HG02840 (cell line): Measurements from ENCODE around the gene LHX3.

Experiments
- ATAC-seq: cut with Tn5 transposase; IDR thresholded peaks from one replicate; pipeline ENCODE4 v1.9.1; 2021; ENCODE audit warnings: mild to moderate bottlenecking, moderate library complexity, moderate number of reproducible peaks; ENCODE audit not compliant: unreplicated experiment, low FRiP score

LHX3 gene

DNA sequence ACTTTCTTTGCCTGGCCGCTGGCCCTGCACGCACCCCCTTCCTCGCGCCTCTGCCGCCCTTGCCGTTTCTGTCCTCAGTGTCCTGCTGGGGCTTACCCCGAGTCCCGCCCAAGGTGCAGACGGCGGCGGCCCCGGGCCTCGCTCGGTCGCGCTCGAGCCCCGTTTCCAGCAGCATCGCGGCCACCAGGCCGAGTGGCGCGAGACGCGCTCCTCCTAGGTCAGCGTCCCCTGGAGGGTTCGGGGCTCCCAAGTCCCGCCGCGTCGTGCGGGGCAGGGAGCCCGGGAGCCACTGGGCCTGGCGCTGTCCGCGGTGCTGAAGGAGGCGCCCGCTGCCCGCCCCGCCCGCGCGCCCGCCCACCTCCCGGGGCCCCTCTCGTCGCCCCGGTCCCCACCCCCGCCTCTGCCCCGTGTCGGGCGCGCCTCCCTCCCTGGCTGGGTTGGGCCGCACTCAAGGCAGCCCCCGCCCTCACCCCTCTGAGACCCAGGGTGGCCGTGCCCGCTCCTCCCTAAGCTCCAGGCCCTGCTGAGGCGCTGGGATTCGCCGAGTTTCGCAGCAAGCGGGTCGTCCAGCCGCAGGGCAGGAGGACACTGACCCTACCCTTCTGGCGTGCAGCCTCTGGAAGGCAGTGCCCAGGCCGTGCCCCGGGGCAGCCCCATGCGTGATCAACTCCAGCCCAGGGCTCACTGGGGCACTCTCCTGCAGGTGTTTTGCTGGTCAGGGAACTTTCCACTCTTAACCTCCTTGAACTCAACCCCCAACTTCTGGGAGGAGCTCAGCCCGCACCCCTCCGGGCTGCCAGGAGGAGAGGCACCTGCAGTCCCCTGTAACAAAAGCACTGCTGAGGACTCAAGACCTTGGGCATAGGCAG, at the start of gene LHX3:
LHX3 (minus strand) TSS at position 291 of the 869 bp plus-strand sequence; CDS start at position 175, 116 bp downstream.
- ATAC-seq: no peak

GRCh38 chr9:136253246-136254130, 48.6 kb upstream of the LHX3 start:
- no peak for ATAC-seq

DNA sequence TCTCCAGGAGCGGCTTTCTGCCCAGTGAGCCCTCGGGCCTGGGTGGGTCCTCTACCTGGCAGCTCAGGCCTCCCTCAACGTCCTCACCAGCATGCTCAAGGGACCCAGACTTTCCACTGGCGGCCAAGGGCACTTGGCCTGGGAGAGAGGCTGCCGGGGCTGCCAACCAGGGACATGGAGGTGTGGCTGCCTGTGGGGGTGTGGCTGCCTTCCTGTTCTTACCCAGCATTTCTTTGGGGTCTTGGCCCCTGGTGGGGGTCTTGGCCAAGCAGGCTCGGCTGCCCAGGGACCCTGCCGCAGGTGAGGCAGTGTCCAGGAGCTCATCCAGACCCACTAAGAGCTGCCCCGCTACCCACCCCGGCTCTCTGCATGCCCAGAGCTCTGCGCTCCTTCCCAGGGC, 47.9 kb upstream of the LHX3 start:
- ATAC-seq: no peak

- ATAC-seq: no peak
These were observed 47.4 kb upstream of the LHX3 start for GRCh38 chr9:136252281-136252680.

DNA sequence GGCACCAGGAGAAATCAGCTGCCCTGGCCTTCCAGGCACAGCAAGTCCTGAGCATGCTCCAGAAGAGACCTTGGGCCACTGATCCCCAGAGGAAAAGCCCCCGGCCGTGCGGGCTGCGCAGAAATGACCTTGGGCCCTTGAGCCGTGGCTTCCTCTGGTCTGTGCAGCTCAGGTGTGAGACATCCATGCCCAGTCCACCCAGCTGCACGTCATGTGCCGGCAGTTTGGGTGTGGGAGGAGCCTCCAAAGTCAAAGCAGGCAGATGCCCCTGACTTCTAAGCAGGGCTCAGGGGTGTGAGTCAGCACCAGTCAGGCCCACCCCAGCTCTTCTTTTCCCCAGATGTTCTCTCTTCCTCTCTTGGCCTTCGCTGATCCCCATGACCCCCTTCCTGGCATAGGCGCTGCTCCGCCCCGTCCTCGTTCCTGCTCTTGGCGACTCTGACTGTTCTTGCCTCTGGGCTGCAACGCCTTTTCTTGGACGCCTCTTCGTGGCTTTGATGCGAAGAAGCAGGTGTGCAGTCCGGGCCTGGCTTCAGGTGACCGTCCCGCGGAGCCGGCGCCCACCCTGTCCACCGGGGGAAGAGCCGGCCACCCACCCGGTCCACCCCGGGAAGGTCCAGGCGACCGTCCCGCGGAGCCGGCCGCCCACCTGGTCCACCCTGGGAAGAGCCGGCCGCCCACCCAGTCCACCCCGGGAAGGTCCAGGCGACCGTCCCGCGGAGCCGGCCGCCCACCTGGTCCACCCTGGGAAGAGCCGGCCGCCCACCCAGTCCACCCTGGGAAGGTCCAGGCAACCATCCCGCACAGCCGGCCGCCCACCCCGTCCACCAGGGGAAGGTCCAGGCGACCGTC, 46.6 kb upstream of the LHX3 start:
- no peak for ATAC-seq

- no peak for ATAC-seq
These were observed 45.7 kb upstream of the LHX3 start for GRCh38 chr9:136250676-136251075.

DNA sequence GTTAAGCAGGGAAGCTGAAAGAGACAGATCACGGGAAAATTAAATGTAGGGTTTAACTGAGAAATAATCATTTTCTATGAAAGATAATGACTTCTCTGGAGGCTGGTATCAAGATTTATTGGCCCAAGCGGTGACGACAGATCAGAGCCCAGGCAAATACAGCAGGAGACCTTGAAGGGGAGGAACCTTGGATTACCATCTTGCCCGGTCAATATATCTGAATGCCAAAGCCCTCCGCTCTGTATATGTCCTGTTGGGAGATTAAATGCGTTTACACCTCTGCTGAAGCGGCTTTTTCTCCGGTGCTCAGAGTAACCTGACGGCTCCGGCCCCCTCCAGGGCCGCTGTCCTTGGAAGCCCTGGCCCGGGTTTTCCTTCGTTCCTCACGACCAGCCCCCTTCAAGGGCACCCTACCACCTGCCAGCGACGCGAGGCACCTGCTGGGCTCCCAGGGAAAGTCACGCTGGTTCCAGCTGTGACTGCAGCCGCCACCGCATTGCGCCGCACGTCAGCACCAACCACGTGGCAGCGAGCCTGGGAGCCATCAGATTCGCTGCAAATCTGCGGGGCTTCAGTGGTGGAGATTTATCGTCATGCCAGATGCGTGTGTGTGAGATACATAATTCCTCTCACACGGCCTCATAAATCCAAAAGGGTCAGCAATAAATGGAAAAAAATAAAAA, 45.1 kb upstream of the LHX3 start:
- ATAC-seq: no peak

DNA sequence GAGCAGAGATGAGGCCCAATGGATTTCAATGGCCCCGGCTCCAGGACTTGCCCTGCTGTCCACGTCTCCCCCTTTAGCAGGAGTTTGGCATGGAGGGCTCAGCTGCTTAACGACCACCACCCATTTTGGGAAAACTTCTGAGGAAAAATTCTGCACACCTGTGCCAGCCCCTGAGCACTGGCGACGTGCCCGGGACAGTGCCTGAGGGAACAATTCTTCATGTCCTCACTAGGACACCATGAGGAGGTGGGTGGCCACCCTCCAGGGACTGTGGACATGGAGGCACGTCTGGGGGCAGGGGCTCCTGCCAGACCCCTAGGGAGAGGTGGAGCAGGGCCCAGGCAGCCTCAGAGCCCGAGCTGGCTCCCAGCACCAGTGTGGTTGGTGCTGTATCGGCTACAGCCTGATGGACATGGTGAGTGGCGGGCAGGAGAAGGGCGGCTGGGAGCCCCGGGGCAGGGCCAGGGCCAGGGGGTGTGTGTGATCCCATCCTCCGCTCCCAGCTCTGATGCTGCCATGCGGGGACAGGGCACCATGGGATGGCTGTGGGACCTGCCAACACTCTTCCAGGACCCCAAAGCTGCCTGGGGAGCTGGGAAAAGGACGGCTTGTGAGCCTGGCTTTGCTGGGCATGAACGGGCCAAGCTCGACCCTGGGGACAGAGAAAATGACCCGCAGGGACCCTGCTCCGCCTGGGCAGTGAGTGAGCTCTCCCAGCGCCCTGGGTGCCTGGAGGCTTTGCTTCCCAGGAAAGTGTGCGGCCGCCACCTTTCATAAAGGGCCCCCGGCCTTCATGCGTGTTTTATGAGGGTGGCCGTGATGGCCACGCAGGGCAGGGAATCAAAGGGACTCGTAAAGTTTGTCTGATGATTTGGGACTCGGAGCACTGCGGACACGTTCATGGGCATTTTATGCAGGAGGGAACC, 44.3 kb upstream of the LHX3 start:
- no peak for ATAC-seq

DNA sequence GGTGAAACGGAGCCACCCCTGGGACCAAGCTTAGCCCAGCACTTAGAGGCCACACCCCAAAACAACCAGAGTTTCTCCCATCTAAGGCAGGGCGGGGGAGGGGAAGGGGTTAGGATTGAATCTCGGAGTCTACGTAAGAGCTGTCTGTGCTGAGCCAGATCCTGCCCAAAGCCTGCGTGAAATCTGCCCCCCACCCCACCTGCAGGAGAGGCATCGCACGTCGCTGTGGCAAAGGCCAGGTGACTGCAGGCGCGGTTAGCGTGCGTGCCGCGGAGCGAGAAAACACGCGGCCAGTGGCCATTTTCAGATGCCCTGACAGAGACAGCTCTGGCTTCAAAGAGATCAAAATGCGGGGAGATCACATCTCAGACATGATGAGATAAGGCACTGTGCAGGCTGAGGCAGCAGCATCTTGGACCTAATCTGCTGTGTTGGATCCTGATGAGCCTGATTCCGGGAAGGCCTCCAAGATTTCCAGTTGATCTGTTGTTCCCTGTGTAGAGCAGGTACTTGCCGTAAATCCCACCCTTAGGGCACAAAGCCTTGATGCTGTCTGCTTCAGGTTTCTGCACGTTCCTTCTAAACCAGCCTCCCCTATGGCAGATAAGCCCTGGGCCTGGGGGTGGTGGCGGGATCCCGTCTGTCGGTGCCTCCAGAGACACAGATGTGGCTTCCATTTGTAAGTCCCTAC, 43.2 kb upstream of the LHX3 start:
- no peak for ATAC-seq

GRCh38 chr9:136247551-136247916, 42.6 kb upstream of the LHX3 start:
- ATAC-seq: no peak

DNA sequence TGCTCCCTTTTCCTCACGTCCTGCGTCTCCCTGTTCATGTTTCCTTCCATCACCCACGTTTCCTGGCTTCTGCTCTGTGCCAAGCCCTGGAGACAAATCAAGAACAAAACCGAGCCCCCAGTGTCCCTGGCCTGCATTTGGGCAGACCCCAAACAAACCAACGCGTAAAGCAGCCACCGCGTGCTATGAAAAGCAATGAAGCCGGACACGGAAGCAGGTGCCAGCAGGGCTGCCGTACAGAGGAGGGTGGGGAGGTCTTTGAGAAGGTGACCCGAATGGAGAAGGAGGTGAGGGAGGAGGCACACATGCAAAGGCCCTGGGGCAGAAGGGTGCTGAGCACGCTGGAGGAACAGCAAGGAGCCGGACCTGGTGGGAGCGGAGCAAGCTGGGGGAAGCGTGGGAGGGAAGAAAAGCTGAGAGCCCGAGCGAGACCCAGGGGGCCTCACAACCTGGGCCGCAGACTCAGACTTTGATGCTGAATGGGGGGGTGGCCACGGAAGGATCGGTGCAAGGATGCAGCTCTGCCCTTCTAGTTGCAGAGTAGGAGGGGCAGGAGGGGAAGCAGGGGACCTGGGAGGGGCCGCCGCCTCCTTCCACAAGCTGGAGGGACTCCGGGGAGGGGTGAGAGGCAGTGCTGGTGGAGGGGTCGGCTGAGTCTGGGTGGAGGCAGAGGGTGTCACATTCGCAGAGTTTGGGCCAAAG, 42.1 kb upstream of the LHX3 start:
- ATAC-seq: no peak

DNA sequence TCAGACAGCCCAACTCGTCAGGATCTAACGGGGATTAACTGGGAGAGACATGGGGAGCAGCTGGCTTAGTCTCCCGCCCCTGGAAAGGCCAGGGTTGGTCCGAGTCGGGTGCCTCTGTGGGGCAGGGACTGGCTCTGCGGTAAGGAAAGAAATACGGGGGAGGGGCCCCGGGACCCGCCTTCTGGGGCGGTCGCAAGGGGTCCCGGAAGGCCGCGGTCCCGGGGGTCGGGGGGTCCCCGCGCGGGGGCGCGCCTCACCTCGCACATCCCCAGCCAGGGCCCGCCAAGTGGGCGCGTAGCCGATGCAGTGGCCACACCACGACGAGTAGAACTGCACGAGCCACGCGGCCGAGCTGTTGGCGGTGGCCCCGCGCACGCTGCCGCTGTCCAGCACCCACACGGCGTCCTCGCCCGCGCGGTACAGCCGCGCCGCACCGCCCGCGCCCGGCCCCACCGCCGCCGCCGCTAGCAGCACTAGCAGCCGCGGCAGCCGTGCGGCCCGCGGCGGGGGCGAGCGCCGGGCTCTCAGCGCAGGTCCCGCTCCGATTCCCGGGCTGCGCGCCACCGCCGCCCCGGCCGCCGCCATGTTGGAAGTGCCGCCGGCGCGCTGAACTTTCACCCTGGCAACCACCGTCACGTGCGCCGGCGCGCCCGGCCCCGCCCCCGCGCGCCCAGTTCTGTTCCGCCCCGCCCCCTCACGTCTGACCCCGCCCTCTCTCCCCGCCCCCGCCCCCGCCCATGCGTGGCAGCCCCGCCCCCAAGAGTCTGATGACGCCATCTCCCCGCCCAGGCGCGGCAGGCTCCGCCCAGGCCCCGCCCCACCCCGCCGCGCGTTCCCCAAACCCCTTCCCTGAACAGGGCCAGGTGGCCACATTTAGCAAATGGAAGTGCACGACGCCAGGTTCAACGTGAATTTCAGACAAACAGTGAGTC, 40.6 kb upstream of the LHX3 start, which contains the start of gene QSOX2:
QSOX2 (minus strand) TSS at position 594 of the 932 bp plus-strand sequence; CDS start at position 585, 9 bp downstream.
- ATAC-seq: peak; percentile 49

DNA sequence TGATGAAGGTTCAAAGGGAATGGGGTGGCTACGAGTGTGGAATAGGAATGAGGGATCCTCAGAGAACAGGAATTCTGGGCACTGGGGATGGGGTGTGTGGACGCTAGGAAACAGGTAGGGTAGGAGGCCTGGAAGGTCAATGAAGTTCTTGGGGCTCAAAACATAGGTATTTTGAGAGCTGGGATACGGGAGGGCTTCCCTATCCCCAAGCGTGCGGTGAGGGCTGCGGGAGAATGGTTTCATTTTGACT, 40.0 kb upstream of the LHX3 start:
- ATAC-seq: no peak

DNA sequence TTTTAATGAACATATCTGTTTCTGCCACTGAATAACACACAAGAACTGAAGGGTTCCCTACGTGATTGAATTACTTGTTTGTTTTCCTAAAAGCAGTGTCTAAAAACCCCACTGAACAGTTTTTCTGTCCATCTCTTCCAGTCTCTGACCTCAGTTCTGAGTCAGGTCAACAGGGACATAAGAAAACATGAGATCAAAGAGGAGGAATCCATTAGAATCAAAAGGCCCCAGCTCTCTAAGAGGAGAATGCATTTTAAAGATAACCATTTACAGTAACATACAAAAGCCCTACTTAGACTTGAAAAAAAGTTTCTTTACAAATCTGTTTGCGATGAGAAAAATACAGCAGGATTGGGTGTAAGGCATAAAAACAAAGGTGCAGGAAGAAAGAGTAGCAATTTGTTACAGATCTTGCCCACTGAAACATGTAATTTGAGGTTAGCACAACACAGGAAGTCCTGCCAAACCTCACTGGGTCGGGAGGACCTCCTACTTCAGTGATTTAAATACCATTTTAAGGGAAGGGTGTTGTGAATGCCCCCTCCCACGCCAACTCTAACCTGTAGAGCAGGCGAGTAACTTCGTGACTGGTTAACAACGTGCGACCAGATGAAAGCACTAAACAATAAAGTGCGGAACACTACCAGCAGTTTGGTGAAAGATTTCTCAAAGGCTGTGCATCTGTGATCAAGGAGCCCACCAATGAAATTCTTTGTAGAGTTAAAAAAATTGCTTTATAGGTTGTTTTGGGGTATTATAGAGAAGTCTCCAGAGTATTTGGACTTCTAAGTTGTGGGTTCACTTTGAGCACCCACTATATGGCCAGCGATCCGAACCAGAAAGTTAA, 39.4 kb upstream of the LHX3 start:
- no peak for ATAC-seq

- ATAC-seq: no peak
These were observed 38.7 kb upstream of the LHX3 start for GRCh38 chr9:136243631-136244030.

DNA sequence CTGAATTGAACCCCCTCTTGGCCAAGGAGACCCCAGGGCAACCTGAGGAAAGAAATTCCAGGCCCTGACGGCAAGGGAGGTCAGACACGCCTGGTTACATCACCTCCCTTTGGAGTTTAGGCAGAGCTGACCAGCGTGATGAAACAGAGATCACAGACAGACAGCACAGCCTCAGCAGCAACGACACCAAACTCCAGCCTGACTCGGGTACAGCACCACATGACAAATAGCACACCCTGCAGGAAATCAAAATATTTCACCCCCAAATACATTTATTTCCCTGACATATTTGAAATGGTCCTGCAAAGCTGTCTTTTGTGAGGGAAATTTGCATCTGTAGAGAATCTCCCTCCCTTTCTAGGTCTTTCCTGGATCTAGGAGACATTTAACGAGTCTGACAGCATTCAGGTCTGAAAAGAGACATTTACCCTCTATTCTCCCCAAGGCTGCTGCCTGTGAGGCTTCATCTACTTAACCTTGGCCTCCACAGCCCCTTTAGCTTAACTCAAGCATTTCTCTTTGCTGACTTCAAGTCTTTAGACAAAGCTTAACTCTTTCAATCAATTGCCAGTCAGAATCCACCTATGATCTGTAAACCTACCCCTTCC, 38.1 kb upstream of the LHX3 start:
- ATAC-seq: no peak
